ENCODE measurements around the gene CSNK1G1.
"Not testable (repeated sequence)": the region's sequence is repeated elsewhere in the genome, so short reads cannot be mapped to it uniquely, and the experiment has no call there.

CSNK1G1 gene

GRCh38 chr15:64305261-64305660 is 50.7 kb downstream of the CSNK1G1 start:
- intact Hi-C loops (cut with DNase I), result no loop called here
- no peak for DNase-seq

GRCh38 chr15:64289550-64289949 is 66.4 kb downstream of the CSNK1G1 start:
- intact Hi-C loops (cut with DNase I), result no loop called here
- no peak for DNase-seq

- DNase-seq, result no peak
- intact Hi-C loops (cut with DNase I), result no loop called here
These were observed 67.0 kb downstream of the CSNK1G1 start for GRCh38 chr15:64288999-64289398.

- intact Hi-C loops (cut with DNase I), result no loop called here
These were observed 67.4 kb downstream of the CSNK1G1 start for GRCh38 chr15:64288577-64288976.

GRCh38 chr15:64287953-64288352 is 68.0 kb downstream of the CSNK1G1 start:
- no peak for DNase-seq
- intact Hi-C loops (cut with DNase I), result no loop called here

More at GRCh38 chr15:64288577-64288976, 67.4 kb downstream of the CSNK1G1 start:
- no peak for DNase-seq

- no peak for DNase-seq
- intact Hi-C loops (cut with DNase I), result no loop called here
These were observed 69.5 kb downstream of the CSNK1G1 start for GRCh38 chr15:64286473-64286872.

GRCh38 chr15:64285871-64286270 is 70.1 kb downstream of the CSNK1G1 start:
- intact Hi-C loops (cut with DNase I), result no loop called here
- no peak for DNase-seq

GRCh38 chr15:64285150-64285549 is 70.8 kb downstream of the CSNK1G1 start:
- no peak for DNase-seq
- intact Hi-C loops (cut with DNase I), result no loop called here

- no peak for DNase-seq
- intact Hi-C loops (cut with DNase I), result no loop called here
These were observed 71.9 kb downstream of the CSNK1G1 start for GRCh38 chr15:64284042-64284441.

GRCh38 chr15:64282701-64283100 is 73.3 kb downstream of the CSNK1G1 start:
- no peak for DNase-seq
- intact Hi-C loops (cut with DNase I), result no loop called here

- intact Hi-C loops (cut with DNase I), result no loop called here
These were observed 76.8 kb downstream of the CSNK1G1 start for GRCh38 chr15:64279131-64279530.

GRCh38 chr15:64275934-64276333 is 80.0 kb downstream of the CSNK1G1 start:
- intact Hi-C loops (cut with DNase I), result no loop called here
- DNase-seq, result no peak

More at GRCh38 chr15:64279131-64279530, 76.8 kb downstream of the CSNK1G1 start:
- DNase-seq, result no peak

- no peak for DNase-seq
These were observed 81.5 kb downstream of the CSNK1G1 start for GRCh38 chr15:64274341-64274950.

GRCh38 chr15:64267331-64267973 is 88.5 kb downstream of the CSNK1G1 start:
- no peak for DNase-seq
- intact Hi-C loops (cut with DNase I), result no loop called here

More at GRCh38 chr15:64274341-64274950, 81.5 kb downstream of the CSNK1G1 start:
- intact Hi-C loops (cut with DNase I), result no loop called here

- DNase-seq; intact Hi-C loops (cut with DNase I): not testable (repeated sequence)
These were observed 90.8 kb downstream of the CSNK1G1 start for GRCh38 chr15:64265188-64265587.

GRCh38 chr15:64264502-64264901 is 91.5 kb downstream of the CSNK1G1 start:
- no peak for DNase-seq
- intact Hi-C loops (cut with DNase I), result no loop called here

- no peak for DNase-seq
- intact Hi-C loops (cut with DNase I), result no loop called here
These were observed 92.4 kb downstream of the CSNK1G1 start for GRCh38 chr15:64263567-64263966.

GRCh38 chr15:64256051-64256450 is 99.9 kb downstream of the CSNK1G1 start:
- DNase-seq, result no peak
- intact Hi-C loops (cut with DNase I), result no loop called here

GRCh38 chr15:64251658-64252057 is 104.3 kb downstream of the CSNK1G1 start:
- intact Hi-C loops (cut with DNase I), result no loop called here
- no peak for DNase-seq

- no peak for DNase-seq
- intact Hi-C loops (cut with DNase I), result no loop called here
These were observed 104.9 kb downstream of the CSNK1G1 start for GRCh38 chr15:64251121-64251520.

- no peak for DNase-seq
- intact Hi-C loops (cut with DNase I), result no loop called here
These were observed 105.9 kb downstream of the CSNK1G1 start for GRCh38 chr15:64249883-64250575.

GRCh38 chr15:64249406-64249805 is 106.6 kb downstream of the CSNK1G1 start:
- intact Hi-C loops (cut with DNase I), result no loop called here
- no peak for DNase-seq
